RWPE2 (cell line): ENCODE measurements around the gene DSC2.
"Not testable (repeated sequence)": the region's sequence is repeated elsewhere in the genome, so short reads cannot be mapped to it uniquely, and the experiment has no call there.

Experiments
- ATAC-seq: fragments of 200-7000 bp; cut with Tn5 transposase; 3 replicates; pipeline ENCODE4 v1.9.1; 2021; ENCODE audit warnings: low read depth
- DNase-seq: peaks from one replicate; pipeline ENCODE4 v3.0.0-alpha.2; 2020; ENCODE audit warnings: low spot score
- H3K27ac ChIP-seq: fragments of 450-650 bp; 2 replicates; pipeline ENCODE4 v1.5.1; 2017; ENCODE audit warnings: mild to moderate bottlenecking; ENCODE audit not compliant: poor library complexity, severe bottlenecking
- H3K27me3 ChIP-seq: fragments of 250-450 bp; sonication (Bioruptor Pico); 2 replicates; pipeline ENCODE4 v1.5.1; 2021; ENCODE audit warnings: mild to moderate bottlenecking, moderate library complexity; ENCODE audit not compliant: insufficient read depth, poor library complexity, severe bottlenecking
- H3K36me3 ChIP-seq: fragments of 250-450 bp; sonication (Bioruptor Pico); 2 replicates; pipeline ENCODE4 v1.5.1; 2020; ENCODE audit warnings: low read depth, mild to moderate bottlenecking, moderate library complexity
- H3K4me1 ChIP-seq: fragments of 250-450 bp; sonication (Bioruptor Pico); 2 replicates; pipeline ENCODE4 v1.5.1; 2021; ENCODE audit warnings: mild to moderate bottlenecking, moderate library complexity; ENCODE audit not compliant: insufficient read depth, poor library complexity, severe bottlenecking
- H3K4me3 ChIP-seq: fragments of 250-450 bp; sonication (Bioruptor Pico); 2 replicates; pipeline ENCODE4 v1.5.1; 2021; ENCODE audit warnings: mild to moderate bottlenecking, moderate library complexity; ENCODE audit not compliant: severe bottlenecking
- H3K9me3 ChIP-seq: fragments of 250-450 bp; sonication (Bioruptor Pico); 2 replicates; pipeline ENCODE4 v1.5.1; 2021; ENCODE audit warnings: mild to moderate bottlenecking, moderate library complexity; ENCODE audit not compliant: severe bottlenecking
- TF ChIP-seq, protein P1 (sequence below): fragments of 450-650 bp; IDR thresholded peaks from one replicate; pipeline ENCODE4 v1.5.1; 2017; ENCODE audit warnings: mild to moderate bottlenecking, moderate library complexity; ENCODE audit not compliant: poor library complexity, severe bottlenecking

DSC2 gene

DNA sequence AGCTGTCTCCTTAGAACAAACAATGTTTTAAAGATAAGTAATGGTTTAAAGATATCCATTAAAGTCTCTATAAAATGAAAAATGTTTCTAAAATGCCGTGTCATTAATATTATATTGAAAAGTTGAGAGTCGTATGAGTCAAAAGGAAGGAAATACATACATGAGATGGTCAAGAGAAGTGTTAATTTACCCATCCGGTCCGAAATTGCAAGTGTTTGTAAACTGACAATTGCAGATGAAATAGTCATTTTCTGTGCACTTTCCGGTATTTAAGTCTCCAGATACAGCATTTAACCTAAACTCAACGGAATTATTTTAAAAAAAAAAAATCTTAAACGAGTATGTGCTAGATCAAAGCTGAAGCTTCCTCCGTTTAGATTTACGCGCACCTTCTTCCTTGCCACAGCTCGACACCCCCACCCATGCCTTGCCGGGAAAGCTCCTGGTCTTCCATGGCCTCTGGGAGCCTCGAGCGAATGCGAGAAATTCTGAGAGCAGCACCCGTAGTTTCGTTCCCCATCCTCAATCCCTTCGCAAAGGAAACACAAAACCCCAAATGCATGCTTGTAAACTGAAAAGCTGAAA is 61.4 kb downstream of the DSC2 start:
- peak; percentile 66 for DNase-seq
- TF ChIP-seq, protein P1, sequence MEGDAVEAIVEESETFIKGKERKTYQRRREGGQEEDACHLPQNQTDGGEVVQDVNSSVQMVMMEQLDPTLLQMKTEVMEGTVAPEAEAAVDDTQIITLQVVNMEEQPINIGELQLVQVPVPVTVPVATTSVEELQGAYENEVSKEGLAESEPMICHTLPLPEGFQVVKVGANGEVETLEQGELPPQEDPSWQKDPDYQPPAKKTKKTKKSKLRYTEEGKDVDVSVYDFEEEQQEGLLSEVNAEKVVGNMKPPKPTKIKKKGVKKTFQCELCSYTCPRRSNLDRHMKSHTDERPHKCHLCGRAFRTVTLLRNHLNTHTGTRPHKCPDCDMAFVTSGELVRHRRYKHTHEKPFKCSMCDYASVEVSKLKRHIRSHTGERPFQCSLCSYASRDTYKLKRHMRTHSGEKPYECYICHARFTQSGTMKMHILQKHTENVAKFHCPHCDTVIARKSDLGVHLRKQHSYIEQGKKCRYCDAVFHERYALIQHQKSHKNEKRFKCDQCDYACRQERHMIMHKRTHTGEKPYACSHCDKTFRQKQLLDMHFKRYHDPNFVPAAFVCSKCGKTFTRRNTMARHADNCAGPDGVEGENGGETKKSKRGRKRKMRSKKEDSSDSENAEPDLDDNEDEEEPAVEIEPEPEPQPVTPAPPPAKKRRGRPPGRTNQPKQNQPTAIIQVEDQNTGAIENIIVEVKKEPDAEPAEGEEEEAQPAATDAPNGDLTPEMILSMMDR = no peak
- no peaks in the 10 kb centered on the region for H3K9me3 ChIP-seq
- H3K4me1 ChIP-seq = peaks cover 50% of the 10 kb centered on the region
- no peak for ATAC-seq
- peak overlapping the region; percentile 65 for H3K27ac ChIP-seq
- no peaks in the 10 kb centered on the region for H3K27me3 ChIP-seq
- no peaks in the 10 kb centered on the region for H3K36me3 ChIP-seq
- H3K4me3 ChIP-seq = peak overlapping the region; percentile 51

DNA sequence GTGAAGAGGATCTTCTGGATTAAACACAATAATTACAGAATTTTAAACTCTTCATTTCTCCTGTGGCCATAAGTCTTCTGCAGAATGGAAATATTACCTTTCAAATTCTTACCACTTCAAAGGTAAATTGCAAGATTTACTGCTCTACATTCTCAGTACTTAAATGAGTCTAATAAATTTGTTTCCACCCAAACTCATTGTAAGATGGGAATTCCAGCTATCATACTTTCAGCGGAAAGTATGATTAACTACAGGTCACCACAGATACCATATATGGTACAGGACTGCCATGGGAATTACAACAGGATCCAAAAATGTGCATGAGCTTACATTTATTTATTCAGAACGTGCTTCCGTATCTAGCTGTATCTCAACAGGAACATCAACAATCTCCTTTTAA is 62.8 kb downstream of the DSC2 start:
- Histone ChIP-seq H3K4me3 (no peak overlapping the region), H3K4me1 (peaks cover 41% of the 10 kb centered on the region), H3K27me3 (no peaks in the 10 kb centered on the region), H3K27ac (peak overlapping the region; percentile 65), H3K36me3 (no peaks in the 10 kb centered on the region), H3K9me3 (no peaks in the 10 kb centered on the region)
- peak; percentile 23 for ATAC-seq
- TF ChIP-seq, protein P1 = no peak
- no peak for DNase-seq

DNA sequence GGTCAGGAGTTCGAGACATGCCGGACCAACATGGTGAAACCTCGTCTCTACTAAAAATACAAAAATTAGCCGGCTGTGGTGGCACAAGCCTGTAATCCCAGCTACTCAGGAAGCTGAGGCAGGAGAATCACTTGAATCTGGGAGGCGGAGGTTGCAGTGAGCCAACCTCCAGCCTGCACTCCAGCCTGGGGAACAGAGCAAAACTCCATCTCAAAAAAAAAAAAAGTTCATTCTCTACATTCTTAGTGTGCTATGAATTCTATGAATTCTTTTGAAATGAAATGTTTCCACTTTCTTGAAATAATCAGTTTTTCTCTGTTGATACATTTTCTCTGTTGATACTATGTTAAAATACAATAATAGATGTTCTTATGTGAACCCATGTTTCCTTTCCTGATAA is 64.5 kb downstream of the DSC2 start:
- ATAC-seq, H3K9me3 ChIP-seq, H3K27me3 ChIP-seq, H3K4me3 ChIP-seq, H3K36me3 ChIP-seq, DNase-seq, H3K27ac ChIP-seq: not testable (repeated sequence)
- H3K4me1 ChIP-seq = peaks cover 31% of the 10 kb centered on the region

DNA sequence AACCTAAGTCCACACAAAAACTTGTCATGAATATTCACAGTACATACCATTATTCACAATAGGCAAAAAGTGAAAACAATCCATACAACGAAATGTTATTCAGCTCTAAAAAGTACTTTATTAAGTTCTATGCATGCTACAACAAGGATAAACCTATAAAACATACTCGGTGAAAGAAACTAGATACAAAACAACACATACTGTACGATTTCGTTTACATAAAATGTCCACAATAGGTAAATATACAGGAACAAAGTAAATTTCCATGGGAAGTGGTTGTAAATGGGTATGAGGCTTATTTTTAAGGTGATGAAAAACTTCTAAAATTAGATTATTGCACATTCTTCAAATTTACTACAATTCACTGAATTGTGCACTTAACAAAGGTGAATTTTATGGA is 67.7 kb downstream of the DSC2 start:
- Histone ChIP-seq H3K27ac (no peak overlapping the region), H3K4me3 (no peak overlapping the region), H3K4me1 (peaks cover 21% of the 10 kb centered on the region), H3K27me3 (no peaks in the 10 kb centered on the region), H3K36me3 (peaks cover 4% of the 10 kb centered on the region; the same call in 1 of the 2 replicates), H3K9me3 (peaks cover 4% of the 10 kb centered on the region)
- ATAC-seq = no peak
- no peak for DNase-seq
- TF ChIP-seq, protein P1 = no peak

DNA sequence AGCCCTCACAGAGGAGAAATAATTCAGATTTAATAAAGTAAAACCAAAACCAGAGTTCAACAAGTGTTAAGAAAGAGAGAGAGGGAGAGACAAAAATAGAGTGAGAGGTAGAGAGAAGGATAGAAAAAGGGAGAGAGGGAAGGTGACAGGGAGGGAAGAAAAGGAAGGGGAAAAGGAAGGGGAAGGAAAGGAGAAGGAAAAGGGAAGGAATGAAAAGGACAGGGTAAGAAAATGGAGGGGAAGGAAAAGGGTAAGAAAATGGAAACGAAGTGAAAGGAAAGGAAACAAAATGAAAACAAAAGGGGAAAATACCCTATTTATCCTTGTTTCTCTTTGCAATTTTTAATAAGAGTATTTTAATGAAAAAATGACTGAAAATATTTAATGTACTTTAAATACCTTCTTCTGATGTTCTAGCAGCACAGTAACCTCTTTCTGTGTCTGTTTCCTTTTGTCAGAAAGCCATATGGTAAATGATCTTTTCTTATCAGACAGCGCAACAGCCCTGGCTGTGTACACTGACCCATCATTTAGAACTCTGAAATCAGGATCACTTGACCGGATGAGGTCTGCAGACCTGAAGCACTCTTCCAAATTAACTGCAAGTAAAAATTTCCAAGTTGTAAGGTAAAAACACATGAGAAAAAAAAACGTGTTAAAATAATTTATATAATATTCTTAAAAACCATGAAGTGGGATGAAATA is 71.5 kb downstream of the DSC2 start:
- H3K27me3 ChIP-seq = no peaks in the 10 kb centered on the region
- ATAC-seq (no peak), DNase-seq (no peak)
- H3K27ac ChIP-seq = no peak overlapping the region
- peaks cover 4% of the 10 kb centered on the region for H3K9me3 ChIP-seq
- TF ChIP-seq, protein P1 = no peak
- H3K36me3 ChIP-seq = peaks cover 17% of the 10 kb centered on the region; the same call in 1 of the 2 replicates
- H3K4me3 ChIP-seq = no peak overlapping the region
- H3K4me1 ChIP-seq = peaks cover 4% of the 10 kb centered on the region
